GM12878 (cell line): Measurements from ENCODE around the gene NKIRAS2. TPM values are rescaled to one million over a fixed set of nuclear protein-coding genes. Genes with fewer than 3 reads are reported as not detected.

Source experiments
- ATAC-seq: fragments of 200-7000 bp; cut with Tn5 transposase; 3 replicates; pipeline ENCODE4 v1.9.1; 2020; ENCODE audit warnings: mild to moderate bottlenecking, moderate library complexity
- BruUV-seq: library from RNA; stranded (reverse); fragments of 400-500 nt; replicated peaks from 2 replicates; lab custom pipeline; 2021; lab: Mats Ljungman, UMichigan
- CTCF ChIA-PET: fragments of 300-600 bp; sonication (Branson Sonifier 250); formaldehyde crosslinking; extraction: SDS; loops from one replicate; lab custom pipeline; 2021; ENCODE audit warnings: inconsistent platforms; lab: Yijun Ruan, JAX
- POLR2A ChIA-PET: fragments of 350-600 bp; formaldehyde crosslinking; extraction: SDS; loops from one replicate; lab custom pipeline; 2021; ENCODE audit warnings: inconsistent platforms; lab: Charles Lee
- RAD21 ChIA-PET: fragments of 300-600 bp; sonication (Branson Sonifier 250); formaldehyde crosslinking; loops from one replicate; lab custom pipeline; 2023; ENCODE audit warnings: antibody characterized with exemption; ENCODE audit not compliant: unreplicated experiment; lab: Charles Lee
- SMC1A ChIA-PET: fragments of 300-600 bp; sonication (Branson Sonifier 250); formaldehyde crosslinking; loops from one replicate; lab custom pipeline; 2023; ENCODE audit not compliant: unreplicated experiment, uncharacterized antibody; lab: Charles Lee
- DNase-seq: peaks from one replicate; pipeline ENCODE4 v3.0.0-alpha.2; 2011; ENCODE audit warnings: low read depth, low spot score
- FAIRE-seq: peaks from 3 replicates; lab custom pipeline; 2011; peaks lifted over from hg19 to GRCh38; lab: Jason Lieb, UNC
- H2AFZ ChIP-seq: 2 replicates; pipeline ENCODE4 v1.6.0; 2011; ENCODE audit warnings: low read depth, low read length, control low read depth; ENCODE audit not compliant: control insufficient read depth
- H3K27ac ChIP-seq: 2 replicates; pipeline ENCODE4 v1.5.1; 2011; ENCODE audit warnings: control low read depth; ENCODE audit not compliant: control insufficient read depth, insufficient read depth
- H3K27me3 ChIP-seq, 2 experiments: replicated peaks in 1 of 2; 2 replicates each; pipeline versions ENCODE4 v1.6.0 to v1.6.1; 2011; ENCODE audit warnings: low read length in 1 of 2; ENCODE audit not compliant: control insufficient read depth in 2 of 2, insufficient read depth in 2 of 2
- H3K36me3 ChIP-seq, 2 experiments: 2 replicates each; pipeline ENCODE4 v1.5.1; 2011; ENCODE audit warnings: low read length in 1 of 2; ENCODE audit not compliant: control insufficient read depth in 2 of 2, insufficient read depth in 2 of 2
- H3K4me1 ChIP-seq: 2 replicates; pipeline ENCODE4 v1.6.1; 2011; ENCODE audit warnings: mild to moderate bottlenecking, low read length, moderate library complexity, mixed read lengths; ENCODE audit not compliant: control insufficient read depth, insufficient read depth
- H3K4me2 ChIP-seq: 2 replicates; pipeline ENCODE4 v1.6.0; 2011; ENCODE audit warnings: control low read depth; ENCODE audit not compliant: control insufficient read depth, insufficient read depth
- H3K4me3 ChIP-seq: fragments of 200-600 bp; sonication (generic); 2 replicates; pipeline ENCODE4 v1.5.1; 2016
- H3K79me2 ChIP-seq: 2 replicates; pipeline ENCODE4 v1.6.0; 2011; ENCODE audit warnings: low read length; ENCODE audit not compliant: control insufficient read depth, insufficient read depth
- H3K9ac ChIP-seq: 2 replicates; pipeline ENCODE4 v1.8.0; 2011; ENCODE audit warnings: low read length, control low read depth, mixed read lengths; ENCODE audit not compliant: control insufficient read depth, insufficient read depth
- H3K9me3 ChIP-seq: replicated peaks from 3 replicates; pipeline ENCODE4 v1.5.1; 2011; ENCODE audit warnings: mild to moderate bottlenecking, low read length; ENCODE audit not compliant: control insufficient read depth, insufficient read depth
- H4K20me1 ChIP-seq: 2 replicates; pipeline ENCODE4 v1.6.0; 2011; ENCODE audit not compliant: control insufficient read depth, insufficient read depth
- ATF2 ChIP-seq: IDR thresholded peaks from 2 replicates; pipeline ENCODE4 v1.6.1; 2012; ENCODE audit warnings: low read length, inconsistent platforms
- CHD4 ChIP-seq: fragments of 200-600 bp; sonication (generic); IDR thresholded peaks from 2 replicates; pipeline ENCODE4 v1.6.1; 2016; ENCODE audit warnings: mild to moderate bottlenecking
- CTCF ChIP-seq, 3 experiments: IDR thresholded peaks in 2 of 3; conservative IDR thresholded peaks in 1 of 3; 2 replicates each; pipeline ENCODE4 v1.5.1; 2011; ENCODE audit warnings: low read depth in 3 of 3, low read length in 3 of 3, mild to moderate bottlenecking in 3 of 3, control low read depth in 2 of 3, moderate library complexity in 2 of 3, inconsistent platforms in 1 of 3, mixed read lengths in 1 of 3; ENCODE audit not compliant: control insufficient read depth in 2 of 3, insufficient read depth in 1 of 3; ENCODE audit errors: extremely low read depth in 1 of 3
- EGR1 ChIP-seq, 2 experiments: IDR thresholded peaks; 1 replicate in 1 of 2; 2 replicates in 1 of 2; pipeline ENCODE4 v1.6.1; 2011 to 2012; ENCODE audit warnings: low read depth in 2 of 2, low read length in 2 of 2, borderline replicate concordance in 1 of 2, mild to moderate bottlenecking in 1 of 2, moderate library complexity in 1 of 2
- EZH2 ChIP-seq: IDR thresholded peaks from 2 replicates; pipeline ENCODE4 v1.6.1; 2012; ENCODE audit warnings: low read depth, mild to moderate bottlenecking, control low read depth, inconsistent platforms, low read length, borderline replicate concordance; ENCODE audit not compliant: control insufficient read depth
- LARP7 ChIP-seq: fragments of 450-650 bp; IDR thresholded peaks from 2 replicates; pipeline ENCODE4 v1.6.1; 2017; ENCODE audit warnings: mild to moderate bottlenecking
- NFYA ChIP-seq: IDR thresholded peaks from 2 replicates; pipeline ENCODE4 v1.6.1; 2011; ENCODE audit warnings: low read depth, mild to moderate bottlenecking, low read length, improper control_type of control experiment, borderline replicate concordance
- NFYB ChIP-seq: IDR thresholded peaks from 2 replicates; pipeline ENCODE4 v1.6.1; 2011; ENCODE audit warnings: low read depth, mild to moderate bottlenecking, low read length, improper control_type of control experiment, moderate library complexity; ENCODE audit not compliant: insufficient read depth
- TARDBP ChIP-seq: IDR thresholded peaks from 2 replicates; pipeline ENCODE4 v1.6.1; 2016; ENCODE audit warnings: borderline replicate concordance
- USF1 ChIP-seq: IDR thresholded peaks from 2 replicates; pipeline ENCODE4 v1.6.1; 2011; ENCODE audit warnings: borderline replicate concordance, low read depth, mild to moderate bottlenecking, moderate library complexity, mixed read lengths, low read length; ENCODE audit not compliant: insufficient read depth; ENCODE audit errors: extremely low read length
- USF2 ChIP-seq: IDR thresholded peaks from 2 replicates; pipeline ENCODE4 v1.6.1; 2011; ENCODE audit warnings: low read depth, low read length, improper control_type of control experiment, borderline replicate concordance
- ZBTB33 ChIP-seq: fragments of 450-650 bp; IDR thresholded peaks from 2 replicates; pipeline ENCODE4 v1.6.1; 2017; ENCODE audit warnings: mild to moderate bottlenecking
- ZNF622 ChIP-seq: fragments of 450-650 bp; IDR thresholded peaks from 2 replicates; pipeline ENCODE4 v1.6.1; 2017; ENCODE audit warnings: mild to moderate bottlenecking, inconsistent platforms
- WGBS: methylation state at CpG from one replicate; pipeline ENCODE4 v1.1.6; 2016; ENCODE audit warnings: low lambda C conversion rate; ENCODE audit not compliant: insufficient replicate concordance, insufficient coverage; ENCODE audit errors: missing lambda C conversion rate; 5-methylcytosine and 5-hydroxymethylcytosine counted together
- in situ Hi-C: fragments of 300-500 bp; cut with MboI; formaldehyde crosslinking; loops from 9 replicates; pipeline ENCODE4 v1.14.3; 2018; ENCODE audit warnings: mixed read lengths
- intact Hi-C: fragments of 100-400 bp; cut with micrococcal nuclease; formaldehyde crosslinking; loops from one replicate; pipeline ENCODE4 v1.14.2; 2022; ENCODE audit not compliant: unreplicated experiment
- polyA plus RNA-seq, 11 experiments: library from polyadenylated mRNA; depleted of rRNA in 4 of 11; unstranded in 6 of 11; stranded (reverse) in 5 of 11; fragments of >200 nt; fragmentation: Nextera tagmentation in 4 of 11; fragmentation: Illumina TruSeq in 1 of 11; extraction: Ambion mirVana in 4 of 11; extraction: Trizol in 1 of 11; gene quantifications; 1 replicate in 1 of 11; 2 replicates in 10 of 11; pipeline versions ENCODE4 v1.2.1 to v1.2.3, GENCODE V29; 2011 to 2016; ENCODE audit warnings: inconsistent platforms in 2 of 11, missing spikeins in 2 of 11, low read depth in 1 of 11
- total RNA-seq, 4 experiments: library from RNA; depleted of rRNA in 3 of 4; stranded (reverse); fragments of >200 nt in 3 of 4; fragmentation: Illumina TruSeq in 1 of 4; extraction: Trizol in 1 of 4; gene quantifications; 2 replicates each; pipeline versions ENCODE4 v1.2.1 to v1.2.3, GENCODE V29; 2013 to 2021

NKIRAS2 gene
- total and polyA plus RNA-seq, 10 of the 15 experiments (the other 5 are each of a cell fraction or from before 2014, with no cell fraction given), result 6.4 to 49.7 (median 27.2) TPM

- TF ChIP-seq TARDBP, result no peak
- no peak for TF ChIP-seq LARP7
- TF ChIP-seq EGR1 (IDR thresholded peaks at IDR 0.05; ENCODE audit: borderline replicate concordance in 1 of 2, low read depth in 2 of 2, low read length in 2 of 2), result no peak
- TF ChIP-seq CHD4, result no peak
- no peak for TF ChIP-seq EZH2
- no peak for TF ChIP-seq ZBTB33
Observed at GRCh38 chr17:41998497-41998896, 21.4 kb upstream of the NKIRAS2 start (continued).

GRCh38 chr17:42000413-42001133 lies 19.3 kb upstream of the NKIRAS2 start:
- ChIA-PET POLR2A (interaction anchor here (1.4 kb wide), 1 partner anchor 17 kb away, joined by 7 read pairs; the partner anchor contains the start of gene DNAJC7), CTCF (interaction anchor here (1.0 kb wide), 1 partner anchor 41 kb away, joined by 3 read pairs; no protein-coding TSS in a partner anchor)
- TF ChIP-seq ZNF622 (no peak), CTCF (IDR thresholded peaks at IDR 0.05 in 2 of 3, conservative IDR thresholded peaks at IDR 0.05 in 1 of 3; ENCODE audit: control insufficient read depth in 2 of 3, extremely low read depth in 1 of 3, insufficient read depth in 1 of 3, low read depth in 3 of 3, low read length in 3 of 3) (no peak), NFYA (no peak), ATF2 (no peak), NFYB (no peak), USF1 (no peak), USF2 (no peak)

More at GRCh38 chr17:42000413-42001133, 19.3 kb upstream of the NKIRAS2 start:
- SMC1A ChIA-PET, result interaction anchor here (0.9 kb wide), 1 partner anchor 23 kb away, joined by 3 read pairs; no protein-coding TSS in a partner anchor
- DNase-seq, result no peak
- no peak overlapping the region for H3K4me3 ChIP-seq
- H3K4me2 ChIP-seq, result no peak overlapping the region
- no peaks in the 10 kb centered on the region for H3K27me3 ChIP-seq
- no peak overlapping the region for H3K27ac ChIP-seq
- H3K9me3 ChIP-seq, result no peaks in the 10 kb centered on the region
- WGBS, result 97% methylated on average over 3 of the region's 3 CpGs
- RAD21 ChIA-PET, result no interaction called here
- no peak overlapping the region for H3K9ac ChIP-seq
- in situ Hi-C loops, result loop anchor here (25.0 kb wide), 1 partner anchor 1212 kb away; the partner anchor contains the start of gene TMEM106A
- H3K79me2 ChIP-seq, result peaks cover 36% of the 10 kb centered on the region
- intact Hi-C loops, result no loop called here
- peaks cover 21% of the 10 kb centered on the region for H3K4me1 ChIP-seq
- no peak overlapping the region for H2AFZ ChIP-seq
- ATAC-seq, result no peak
- BruUV-seq, result no TSS peak
- FAIRE-seq, result no peak
- peaks cover 24 to 50% of the 10 kb centered on the region in 2 experiments for H3K36me3 ChIP-seq
- H4K20me1 ChIP-seq, result no peaks in the 10 kb centered on the region; the same call in 1 of the 2 replicates
